MM.1S (cell line): ENCODE measurements around the gene DEAF1.

Experiments
- DNase-seq: peaks from one replicate; pipeline ENCODE4 v3.0.0-alpha.2; 2015
- H2AFZ ChIP-seq: fragments of 300-600 bp; sonication (generic); 2 replicates; pipeline ENCODE4 v1.6.0; 2016; ENCODE audit warnings: antibody characterized with exemption, low read length
- H3F3A ChIP-seq: fragments of 300-600 bp; sonication (generic); 2 replicates; pipeline ENCODE4 v1.6.1; 2016; ENCODE audit warnings: mild to moderate bottlenecking, antibody characterized with exemption, low read length, moderate library complexity, mixed read lengths; ENCODE audit not compliant: insufficient read depth
- H3K27ac ChIP-seq: fragments of 300-600 bp; sonication (generic); 2 replicates; pipeline ENCODE4 v1.5.1; 2016; ENCODE audit warnings: mild to moderate bottlenecking, low read length
- H3K27me3 ChIP-seq: fragments of 300-600 bp; sonication (generic); replicated peaks from 2 replicates; pipeline ENCODE4 v1.6.0; 2016; ENCODE audit warnings: low read length; ENCODE audit not compliant: insufficient read depth
- H3K36me3 ChIP-seq: fragments of 300-600 bp; sonication (generic); replicated peaks from 2 replicates; pipeline ENCODE4 v1.6.1; 2016; ENCODE audit warnings: mild to moderate bottlenecking, low read length, mixed read lengths; ENCODE audit not compliant: insufficient read depth
- H3K4me1 ChIP-seq: fragments of 300-600 bp; sonication (generic); 2 replicates; pipeline ENCODE4 v1.6.1; 2016; ENCODE audit warnings: low read length, mixed read lengths
- H3K4me2 ChIP-seq: fragments of 300-600 bp; sonication (generic); 2 replicates; pipeline ENCODE4 v1.6.0; 2016; ENCODE audit warnings: low read depth, low read length
- H3K4me3 ChIP-seq: fragments of 300-600 bp; sonication (generic); 2 replicates; pipeline ENCODE4 v1.5.1; 2016; ENCODE audit warnings: low read length, mixed read lengths
- H3K79me2 ChIP-seq: fragments of 300-600 bp; sonication (generic); 2 replicates; pipeline ENCODE4 v1.6.1; 2016; ENCODE audit warnings: mixed run types, low read length, mixed read lengths
- H3K9ac ChIP-seq: fragments of 300-600 bp; sonication (generic); 2 replicates; pipeline ENCODE4 v1.6.1; 2016; ENCODE audit warnings: low read length, mixed read lengths
- H3K9me2 ChIP-seq: fragments of 300-600 bp; sonication (generic); replicated peaks from 2 replicates; pipeline ENCODE4 v1.6.1; 2016; ENCODE audit warnings: mild to moderate bottlenecking, low read length, mixed read lengths; ENCODE audit not compliant: insufficient read depth
- H3K9me3 ChIP-seq: fragments of 300-600 bp; sonication (generic); replicated peaks from 2 replicates; pipeline ENCODE4 v1.6.1; 2016; ENCODE audit warnings: mild to moderate bottlenecking, low read length, mixed read lengths; ENCODE audit not compliant: insufficient read depth
- H4K20me1 ChIP-seq: fragments of 300-600 bp; sonication (generic); 2 replicates; pipeline ENCODE4 v1.6.1; 2016; ENCODE audit warnings: mild to moderate bottlenecking, low read length, moderate library complexity, mixed read lengths; ENCODE audit not compliant: insufficient read depth
- EZH2 ChIP-seq: fragments of 300-600 bp; sonication (generic); optimal IDR thresholded peaks from 2 replicates; pipeline ENCODE3; 2017; ENCODE audit warnings: low read depth, mild to moderate bottlenecking, antibody characterized with exemption, low read length, mixed read lengths
- EZH2phosphoT487 ChIP-seq: fragments of 300-600 bp; sonication (generic); IDR thresholded peaks from 2 replicates; pipeline ENCODE4 v1.6.1; 2018; ENCODE audit warnings: antibody characterized with exemption, low read length
- TF ChIP-seq, protein P1 (sequence below): fragments of 300-600 bp; sonication (generic); IDR thresholded peaks from 2 replicates; pipeline ENCODE4 v1.5.1; 2016; ENCODE audit warnings: antibody characterized with exemption, low read length, mixed read lengths

The DEAF1 gene

GRCh38 chr11:724049-724777 lies 29.2 kb upstream of the DEAF1 start:
- H3K4me2 ChIP-seq, result peak overlapping the region; percentile 24; the same call in 1 of the 2 replicates
- H3K4me3 ChIP-seq, result no peak overlapping the region

DNA sequence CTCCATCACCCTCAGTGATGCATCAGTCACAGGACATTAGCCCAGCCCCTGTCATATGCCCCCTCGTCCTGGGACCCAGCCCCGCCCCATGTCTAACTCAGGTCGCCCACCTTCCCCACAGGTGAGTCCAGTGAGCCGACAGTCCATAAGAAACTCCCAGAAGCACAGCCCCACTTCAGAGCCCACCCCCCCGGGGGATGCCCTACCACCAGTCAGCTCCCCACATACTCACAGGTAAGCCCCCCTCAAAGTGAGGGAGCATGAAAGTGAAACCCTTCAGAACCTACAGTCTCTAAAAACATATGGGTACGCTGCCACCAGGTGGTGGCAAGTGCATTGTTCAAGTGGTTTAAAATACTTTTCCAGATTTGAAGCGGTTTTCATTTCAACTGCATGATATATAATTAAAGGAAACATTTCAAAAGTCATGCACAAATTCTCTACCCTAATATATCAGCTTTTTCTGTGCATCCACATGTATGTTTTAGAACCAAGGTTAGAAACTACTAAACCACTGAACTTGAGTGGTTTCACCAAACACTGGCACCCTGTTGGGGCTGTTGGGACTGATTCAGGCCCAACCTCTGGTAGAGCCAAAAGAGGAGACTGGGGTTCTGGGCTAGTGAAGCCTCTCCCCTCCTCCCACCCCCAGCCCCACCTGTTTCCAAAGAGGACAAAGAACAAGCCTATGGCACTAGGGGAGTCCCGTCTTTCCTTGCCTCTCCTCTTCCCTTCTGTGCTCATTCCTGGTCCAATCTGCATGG lies 28.3 kb upstream of the DEAF1 start:
- H3K4me2 ChIP-seq, result peak overlapping the region; percentile 55
- H3K79me2 ChIP-seq, result no peaks in the 10 kb centered on the region
- H3K9ac ChIP-seq, result no peak overlapping the region

More at GRCh38 chr11:724049-724777, 29.2 kb upstream of the DEAF1 start:
- Histone ChIP-seq H2AFZ (no peak overlapping the region), H4K20me1 (no peaks in the 10 kb centered on the region), H3K9me2 (no peaks in the 10 kb centered on the region), H3F3A (peaks cover 13% of the 10 kb centered on the region; the same call in 1 of the 2 replicates), H3K79me2 (no peaks in the 10 kb centered on the region), H3K27me3 (0 out of 2 replicates have a peak, but pooled peaks cover 18% of the 10 kb centered on the region), H3K36me3 (no peaks in the 10 kb centered on the region), H3K27ac (no peak overlapping the region), H3K9me3 (no peaks in the 10 kb centered on the region), H3K4me1 (peaks cover 20% of the 10 kb centered on the region), H3K9ac (no peak overlapping the region)
- DNase-seq, result no peak
- TF ChIP-seq EZH2phosphoT487 (no peak), EZH2 (no peak)
- TF ChIP-seq, protein P1, sequence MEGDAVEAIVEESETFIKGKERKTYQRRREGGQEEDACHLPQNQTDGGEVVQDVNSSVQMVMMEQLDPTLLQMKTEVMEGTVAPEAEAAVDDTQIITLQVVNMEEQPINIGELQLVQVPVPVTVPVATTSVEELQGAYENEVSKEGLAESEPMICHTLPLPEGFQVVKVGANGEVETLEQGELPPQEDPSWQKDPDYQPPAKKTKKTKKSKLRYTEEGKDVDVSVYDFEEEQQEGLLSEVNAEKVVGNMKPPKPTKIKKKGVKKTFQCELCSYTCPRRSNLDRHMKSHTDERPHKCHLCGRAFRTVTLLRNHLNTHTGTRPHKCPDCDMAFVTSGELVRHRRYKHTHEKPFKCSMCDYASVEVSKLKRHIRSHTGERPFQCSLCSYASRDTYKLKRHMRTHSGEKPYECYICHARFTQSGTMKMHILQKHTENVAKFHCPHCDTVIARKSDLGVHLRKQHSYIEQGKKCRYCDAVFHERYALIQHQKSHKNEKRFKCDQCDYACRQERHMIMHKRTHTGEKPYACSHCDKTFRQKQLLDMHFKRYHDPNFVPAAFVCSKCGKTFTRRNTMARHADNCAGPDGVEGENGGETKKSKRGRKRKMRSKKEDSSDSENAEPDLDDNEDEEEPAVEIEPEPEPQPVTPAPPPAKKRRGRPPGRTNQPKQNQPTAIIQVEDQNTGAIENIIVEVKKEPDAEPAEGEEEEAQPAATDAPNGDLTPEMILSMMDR, result no peak

GRCh38 chr11:722346-722811 lies 27.4 kb upstream of the DEAF1 start:
- Histone ChIP-seq H3K4me1 (peaks cover 15% of the 10 kb centered on the region), H3K4me2 (peak overlapping the region; percentile 99), H4K20me1 (no peaks in the 10 kb centered on the region), H3K9ac (peak overlapping the region; percentile 23; the same call in 1 of the 2 replicates), H3K9me3 (no peaks in the 10 kb centered on the region), H3K9me2 (no peaks in the 10 kb centered on the region), H3K27ac (no peak overlapping the region), H3K79me2 (no peaks in the 10 kb centered on the region), H3F3A (peaks cover 10% of the 10 kb centered on the region; the same call in 1 of the 2 replicates), H3K27me3 (peaks cover 20% of the 10 kb centered on the region; the same call in 1 of the 2 replicates), H2AFZ (peak overlapping the region; percentile 81), H3K4me3 (peak overlapping the region; percentile 55), H3K36me3 (no peaks in the 10 kb centered on the region)
- TF ChIP-seq, protein P1, result no peak
- TF ChIP-seq EZH2phosphoT487, result no peak
- no peak for TF ChIP-seq EZH2
- no peak for DNase-seq

More for the DNA sequence above, 28.3 kb upstream of the DEAF1 start:
- no peak for TF ChIP-seq EZH2phosphoT487
- TF ChIP-seq, protein P1, result peak; percentile 69
- H3F3A ChIP-seq, result peaks cover 13% of the 10 kb centered on the region; the same call in 1 of the 2 replicates
- H3K4me3 ChIP-seq, result peak overlapping the region; percentile 15; the same call in 1 of the 2 replicates
- no peak overlapping the region for H3K27ac ChIP-seq
- H3K4me1 ChIP-seq, result peaks cover 20% of the 10 kb centered on the region
- peak; percentile 60 for DNase-seq
- no peaks in the 10 kb centered on the region for H3K36me3 ChIP-seq
- no peak overlapping the region for H2AFZ ChIP-seq
- no peaks in the 10 kb centered on the region for H3K9me3 ChIP-seq
- no peaks in the 10 kb centered on the region for H3K9me2 ChIP-seq
- H4K20me1 ChIP-seq, result no peaks in the 10 kb centered on the region
- H3K27me3 ChIP-seq, result peaks cover 20% of the 10 kb centered on the region; the same call in 1 of the 2 replicates
